Activated CD4-positive, alpha-beta T cell treated with anti-CD3 and anti-CD28 coated beads for 24 hours (primary cell): ENCODE results near the gene BCHE.

Source experiments
- DNase-seq, 2 donors: peaks; one replicate each; pipeline ENCODE4 v3.0.0-alpha.2; 2020; ENCODE audit warnings: low read depth in 2 of 2

The BCHE gene

GRCh38 chr3:165753560-165753959 is 83.7 kb downstream of the BCHE start:
- no peak for DNase-seq

- no peak for DNase-seq
These were observed 85.6 kb downstream of the BCHE start for GRCh38 chr3:165751637-165752036.

GRCh38 chr3:165749821-165750220 is 87.4 kb downstream of the BCHE start:
- no peak for DNase-seq

GRCh38 chr3:165749241-165749640 is 88.0 kb downstream of the BCHE start:
- no peak for DNase-seq

- no peak for DNase-seq
These were observed 89.1 kb downstream of the BCHE start for GRCh38 chr3:165748094-165748493.

- DNase-seq, result no peak
These were observed 90.3 kb downstream of the BCHE start for GRCh38 chr3:165746874-165747273.

GRCh38 chr3:165744025-165744424 is 93.2 kb downstream of the BCHE start:
- DNase-seq, result no peak

GRCh38 chr3:165742351-165742750 is 94.9 kb downstream of the BCHE start:
- DNase-seq, result no peak

- no peak for DNase-seq
These were observed 107.5 kb downstream of the BCHE start for GRCh38 chr3:165729756-165730155.

- DNase-seq, result no peak
These were observed 108.3 kb downstream of the BCHE start for GRCh38 chr3:165728924-165729323.

- DNase-seq, result no peak
These were observed 111.9 kb downstream of the BCHE start for GRCh38 chr3:165725296-165725695.
